Ovary (tissue), 9 donors: ENCODE data around the gene CFAP61. TPM values are rescaled to one million over a fixed set of nuclear protein-coding genes. Genes with fewer than 3 reads are reported as not detected.
"Not testable (repeated sequence)": the region's sequence is repeated elsewhere in the genome, so short reads cannot be mapped to it uniquely, and the experiment has no call there.

Experiments
- DNase-seq, 5 donors: peaks; one replicate each; pipeline ENCODE4 v3.0.0-alpha.2; 2019 to 2020
- H3K27ac ChIP-seq, 2 donors: fragments of 200-600 bp; one replicate each; pipeline versions ENCODE4 v1.5.1 to v1.8.0; 2019 to 2022
- H3K27me3 ChIP-seq: fragments of 200-600 bp; one replicate; pipeline ENCODE4 v1.8.0; 2022
- H3K36me3 ChIP-seq: fragments of 200-600 bp; sonication (generic); one replicate; pipeline ENCODE4 v1.5.1; 2019
- H3K4me1 ChIP-seq: one replicate; pipeline ENCODE4 v1.8.1; 2013; ENCODE audit warnings: mild to moderate bottlenecking, moderate library complexity; ENCODE audit not compliant: insufficient read depth
- H3K4me3 ChIP-seq: fragments of 200-600 bp; sonication (generic); one replicate; pipeline ENCODE4 v1.5.1; 2017
- H3K9me3 ChIP-seq, 2 donors: fragments of 200-600 bp in 1 of 2; sonication (generic) in 1 of 2; one replicate each; pipeline versions ENCODE4 v1.5.1 to v1.8.1; 2013 to 2019; ENCODE audit warnings: mild to moderate bottlenecking in 1 of 2, moderate library complexity in 1 of 2
- CTCF ChIP-seq, 3 donors: fragments of 450-650 bp in 2 of 3; fragments of 200-600 bp in 1 of 3; IDR thresholded peaks; one replicate each; pipeline versions ENCODE4 v1.5.1 to v1.8.0; 2016 to 2022; ENCODE audit warnings: antibody characterized with exemption in 3 of 3, mild to moderate bottlenecking in 1 of 3
- EP300 ChIP-seq: sonication (generic); formaldehyde crosslinking; IDR thresholded peaks from one replicate; pipeline ENCODE4 v1.6.1; 2017; ENCODE audit warnings: antibody characterized with exemption
- POLR2A ChIP-seq: fragments of 450-650 bp; IDR thresholded peaks from one replicate; pipeline ENCODE4 v1.6.1; 2017; ENCODE audit warnings: antibody characterized with exemption, mild to moderate bottlenecking, moderate library complexity
- WGBS, 3 donors: extraction: QIAGEN DNeasy Blood & Tissue Kit in 1 of 3; methylation state at CpG; one replicate each; pipeline versions ENCODE4 v1.1.5 to v1.1.7; 2013 to 2017; 5-methylcytosine and 5-hydroxymethylcytosine counted together
- intact Hi-C, 4 donors: fragments of 100-400 bp; cut with DNase I; formaldehyde crosslinking; loops; one replicate each; pipeline versions ENCODE4 v1.11.0 to v1.15.1; 2022 to 2023
- polyA plus RNA-seq, 2 donors: library from polyadenylated mRNA; stranded (reverse); fragments of 200-250 nt in 1 of 2; fragments of 350-450 nt in 1 of 2; fragmentation: Illumina TruSeq in 1 of 2; extraction: RNeasy Lipid Tissue Mini Kit (QIAGEN cat#74804) in 1 of 2; gene quantifications; one replicate each; pipeline ENCODE4 v1.2.3, GENCODE V29; 2013 to 2014
- total RNA-seq, 7 donors: library from RNA; depleted of rRNA in 2 of 7; stranded (reverse); fragments of >200 nt in 2 of 7; fragmentation: NEBNext Ultra II Directional in 3 of 7; extraction: Animal tissue kit (Norgen Biotek cat#: 25700) in 3 of 7; gene quantifications; one replicate each; pipeline versions ENCODE4 v1.1.0 to v1.2.4, GENCODE V29; 2016 to 2023
- donor health status: DM: no; HTN: no; CAD: no; lungs with moderate emphysema.
- donor health status: DM: no; HTN: no; CAD: no.
- donor health status: Bipolar disorder and iron deficiency.
- donor health status: DM: yes; HTN: yes; CAD: no.
- donor health status: DM: no; HTN: no; CAD: no.
- donor health status: DM: yes; HTN: yes; CAD: no.

The CFAP61 gene
- total and polyA plus RNA-seq, 9 donors = 0.12 to 13.1 (median 0.96) TPM; not detected in 1

- Histone ChIP-seq H3K36me3 (no peaks in the 10 kb centered on the region), H3K9me3 (no peaks in the 10 kb centered on the region), H3K4me3 (no peak overlapping the region), H3K4me1 (no peaks in the 10 kb centered on the region), H3K27me3 (no peaks in the 10 kb centered on the region), H3K27ac (no peak overlapping the region)
- DNase-seq = no peak
- no peak for TF ChIP-seq POLR2A
- TF ChIP-seq CTCF (IDR thresholded peaks at IDR 0.05) = no peak
- no peak for TF ChIP-seq EP300
- intact Hi-C loops = no loop called here
- 73 to 88% (median 85%) methylated on average over 2 of the region's 2 CpGs for WGBS, 3 donors
Measured at GRCh38 chr20:20103486-20103885, 51.2 kb downstream of the CFAP61 start.

- DNase-seq, H3K4me3 ChIP-seq, intact Hi-C loops, H3K36me3 ChIP-seq, H3K4me1 ChIP-seq, H3K9me3 ChIP-seq, H3K27me3 ChIP-seq, H3K27ac ChIP-seq: not testable (repeated sequence)
- WGBS, 3 donors = 69 to 74% (median 72%) methylated on average over 1 of the region's 1 CpG
Measured at GRCh38 chr20:20123187-20123586, 70.9 kb downstream of the CFAP61 start.

GRCh38 chr20:20130399-20130798 is 78.1 kb downstream of the CFAP61 start:
- Histone ChIP-seq H3K4me1 (no peaks in the 10 kb centered on the region), H3K36me3 (no peaks in the 10 kb centered on the region), H3K27ac (no peak overlapping the region), H3K27me3 (no peaks in the 10 kb centered on the region), H3K4me3 (no peak overlapping the region), H3K9me3 (peaks cover 0 to 3% of the 10 kb centered on the region in 2 donors)
- DNase-seq = no peak
- TF ChIP-seq EP300 (no peak), POLR2A (no peak), CTCF (IDR thresholded peaks at IDR 0.05) (no peak)
- intact Hi-C loops = no loop called here

- Histone ChIP-seq H3K9me3 (peaks cover 0 to 3% of the 10 kb centered on the region in 2 donors), H3K4me3 (no peak overlapping the region), H3K36me3 (no peaks in the 10 kb centered on the region), H3K4me1 (no peaks in the 10 kb centered on the region), H3K27me3 (no peaks in the 10 kb centered on the region), H3K27ac (no peak overlapping the region)
- 20 to 35% (median 28%) methylated on average over 1 of the region's 1 CpG for WGBS, 3 donors
- intact Hi-C loops = no loop called here
- DNase-seq = no peak
- no peak for TF ChIP-seq CTCF (IDR thresholded peaks at IDR 0.05)
- TF ChIP-seq EP300 = no peak
- TF ChIP-seq POLR2A = no peak
Measured at GRCh38 chr20:20134941-20135575, 82.7 kb downstream of the CFAP61 start.

- Histone ChIP-seq H3K27ac (no peak overlapping the region), H3K4me1 (no peaks in the 10 kb centered on the region), H3K36me3 (no peaks in the 10 kb centered on the region), H3K9me3 (peaks cover 0 to 3% of the 10 kb centered on the region in 2 donors), H3K27me3 (no peaks in the 10 kb centered on the region), H3K4me3 (no peak overlapping the region)
- TF ChIP-seq CTCF (IDR thresholded peaks at IDR 0.05) (no peak), POLR2A (no peak), EP300 (no peak)
- 64 to 78% (median 72%) methylated on average over 1 of the region's 1 CpG for WGBS, 3 donors
- intact Hi-C loops = no loop called here
- no peak for DNase-seq
Measured at GRCh38 chr20:20136313-20136712, 84.0 kb downstream of the CFAP61 start.
